HEK293 (cell line): ENCODE results near the gene PSMA7.

Source experiments
- CTCF ChIP-seq: fragments of 450-650 bp; formaldehyde crosslinking; IDR thresholded peaks from 2 replicates; pipeline ENCODE4 v1.5.1; 2016; ENCODE audit warnings: missing biosample characterization, missing genetic modification characterization
- PATZ1 ChIP-seq: fragments of 450-650 bp; formaldehyde crosslinking; IDR thresholded peaks from 2 replicates; pipeline ENCODE4 v1.5.1; 2016; ENCODE audit warnings: missing biosample characterization, missing genetic modification characterization
- ZNF157 ChIP-seq: fragments of 450-650 bp; formaldehyde crosslinking; IDR thresholded peaks from 2 replicates; pipeline ENCODE4 v1.5.1; 2016; ENCODE audit warnings: missing biosample characterization, missing genetic modification characterization
- ZNF175 ChIP-seq: fragments of 450-650 bp; formaldehyde crosslinking; IDR thresholded peaks from 2 replicates; pipeline ENCODE4 v1.5.1; 2016; ENCODE audit warnings: missing biosample characterization, missing genetic modification characterization
- ZNF214 ChIP-seq: fragments of 450-650 bp; formaldehyde crosslinking; IDR thresholded peaks from 2 replicates; pipeline ENCODE4 v1.5.1; 2017; ENCODE audit warnings: missing biosample characterization, mild to moderate bottlenecking, missing genetic modification characterization, borderline replicate concordance
- ZNF335 ChIP-seq: fragments of 450-650 bp; formaldehyde crosslinking; conservative IDR thresholded peaks from 2 replicates; pipeline ENCODE4 v1.5.1; 2016; ENCODE audit warnings: missing biosample characterization, missing genetic modification characterization
- ZNF391 ChIP-seq: fragments of 450-650 bp; formaldehyde crosslinking; IDR thresholded peaks from 2 replicates; pipeline ENCODE4 v1.5.1; 2016; ENCODE audit warnings: low read depth, missing biosample characterization, missing genetic modification characterization, borderline replicate concordance
- ZNF404 ChIP-seq: fragments of 450-650 bp; formaldehyde crosslinking; IDR thresholded peaks from 2 replicates; pipeline ENCODE4 v1.5.1; 2017; ENCODE audit warnings: missing biosample characterization, missing genetic modification characterization

- TF ChIP-seq CTCF (tag by site-specific recombination): no peak
- TF ChIP-seq ZNF214 (tag by site-specific recombination): no peak
- no peak for TF ChIP-seq ZNF391 (tag by site-specific recombination)
- TF ChIP-seq PATZ1: no peak
- no peak for TF ChIP-seq ZNF335 (tag by site-specific recombination)
- TF ChIP-seq ZNF175 (tag by site-specific recombination): no peak
- no peak for TF ChIP-seq ZNF404 (tag by site-specific recombination)
- no peak for TF ChIP-seq ZNF157
These were observed 21.9 kb upstream of the PSMA7 start for GRCh38 chr20:62164879-62165761.
